ENCODE measurements around the gene ZFX.
"Not testable (repeated sequence)": the region's sequence is repeated elsewhere in the genome, so short reads cannot be mapped to it uniquely, and the experiment has no call there.

ZFX gene

DNA sequence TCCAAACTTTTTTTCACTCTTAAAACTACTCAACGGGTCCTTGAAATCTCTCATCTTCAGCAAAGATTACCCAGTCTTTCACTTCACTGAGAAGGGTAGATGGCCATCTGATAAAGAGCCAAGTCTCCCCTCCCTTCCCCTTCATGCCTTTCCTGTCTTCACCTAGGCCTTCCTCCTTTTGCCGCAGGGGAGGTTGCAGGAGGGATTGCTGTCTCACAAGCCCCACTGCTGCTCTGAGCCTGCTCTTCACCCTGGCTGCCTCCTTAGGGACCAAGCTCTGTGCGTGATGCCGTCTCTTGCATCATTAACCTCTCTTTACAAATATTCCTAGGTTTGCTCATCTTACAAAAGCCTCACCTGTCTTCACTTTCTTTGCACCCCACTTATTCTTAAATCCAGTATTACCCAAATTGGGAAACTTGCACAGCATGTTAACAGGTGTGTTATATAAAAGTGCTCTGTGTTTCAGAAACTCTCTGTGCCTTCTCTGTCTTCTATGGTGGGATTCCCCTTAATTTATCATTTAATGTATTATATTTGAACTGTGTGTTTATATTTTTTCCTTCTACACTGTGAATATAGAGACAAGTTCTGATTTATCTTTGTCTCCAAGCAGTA lies 3.8 kb downstream of the ZFX start:
- DNase-seq = no peak

DNA sequence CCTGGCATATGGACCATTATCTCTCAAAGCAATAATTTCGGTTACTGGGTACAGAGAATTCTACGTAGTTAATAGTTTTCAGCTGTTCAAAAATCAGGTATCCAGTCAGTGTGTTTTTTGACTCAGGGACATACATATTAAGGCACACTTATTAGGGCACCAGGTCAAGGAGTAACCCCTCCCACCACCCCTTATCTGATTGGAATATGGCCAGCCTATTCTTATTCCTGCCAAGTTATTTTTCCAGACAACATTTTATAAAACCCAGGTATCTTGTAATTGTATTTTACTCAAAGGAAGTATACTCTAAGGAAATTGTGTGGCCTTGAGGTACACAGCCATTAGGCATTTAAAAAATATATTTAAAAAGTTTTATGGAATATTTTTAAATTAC lies 4.3 kb downstream of the ZFX start:
- DNase-seq = no peak

DNA sequence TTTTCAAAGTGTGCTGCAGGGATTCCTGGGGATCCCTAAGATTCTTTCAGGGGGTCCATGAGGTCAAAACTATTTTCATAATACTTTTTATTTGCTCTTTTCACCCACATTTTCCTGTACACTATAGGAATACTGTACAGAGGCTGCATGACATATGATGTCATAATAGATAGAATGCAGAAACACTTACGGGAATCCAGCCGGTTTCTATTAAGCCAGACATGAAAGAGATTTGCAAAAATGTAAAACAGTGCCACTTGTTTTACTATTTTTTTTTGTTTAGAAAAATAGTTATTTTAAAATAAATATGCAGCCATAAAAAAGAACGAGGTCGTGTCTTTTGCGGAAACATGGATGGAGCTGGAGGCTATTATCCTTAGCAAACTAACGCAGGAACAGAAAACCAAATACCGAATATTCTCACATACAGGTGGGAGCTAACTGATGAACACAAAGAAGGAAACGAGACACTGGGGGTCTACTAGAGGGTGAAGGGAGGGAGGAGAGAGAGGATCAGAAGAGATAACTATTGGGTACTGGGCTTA lies 5.0 kb downstream of the ZFX start:
- no peak for DNase-seq

DNA sequence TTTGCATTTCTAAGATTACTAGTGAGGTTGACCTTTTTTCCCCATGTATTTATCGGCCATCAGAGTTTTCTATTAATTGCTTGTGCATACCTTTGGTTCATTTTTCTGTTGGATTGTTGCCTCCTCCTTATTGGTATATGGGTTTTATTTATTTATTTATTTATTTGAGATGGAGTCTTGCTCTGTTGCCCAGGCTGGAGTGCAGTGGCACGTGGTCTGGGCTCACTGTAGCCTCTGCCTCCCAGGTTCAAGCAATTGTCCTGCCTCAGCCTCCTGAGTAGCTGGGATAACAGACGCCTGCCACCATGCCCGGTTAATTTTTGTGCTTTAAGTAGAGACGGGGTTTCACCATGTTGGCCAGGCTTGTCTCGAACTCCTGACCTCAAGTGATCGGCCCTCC lies 6.2 kb downstream of the ZFX start:
- not testable (repeated sequence) for DNase-seq

DNA sequence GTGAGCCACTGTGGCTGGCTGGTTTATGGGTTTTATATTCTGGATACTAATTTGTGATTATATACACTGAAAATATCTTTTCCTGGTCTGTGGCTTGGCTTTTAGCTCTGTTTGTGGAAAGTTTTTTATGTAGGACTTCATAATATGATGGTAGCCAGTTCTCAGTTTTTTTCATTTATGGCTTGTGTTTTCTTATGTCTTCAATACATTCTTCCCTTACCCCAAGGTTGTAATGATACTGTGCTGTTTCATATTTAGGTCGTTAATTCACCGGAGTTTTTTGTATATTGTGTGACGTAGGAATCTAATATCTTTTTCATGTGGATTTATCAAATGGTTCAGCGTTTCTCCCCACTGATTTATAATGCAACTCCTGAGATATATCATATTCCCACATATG lies 6.6 kb downstream of the ZFX start:
- no peak for DNase-seq

DNA sequence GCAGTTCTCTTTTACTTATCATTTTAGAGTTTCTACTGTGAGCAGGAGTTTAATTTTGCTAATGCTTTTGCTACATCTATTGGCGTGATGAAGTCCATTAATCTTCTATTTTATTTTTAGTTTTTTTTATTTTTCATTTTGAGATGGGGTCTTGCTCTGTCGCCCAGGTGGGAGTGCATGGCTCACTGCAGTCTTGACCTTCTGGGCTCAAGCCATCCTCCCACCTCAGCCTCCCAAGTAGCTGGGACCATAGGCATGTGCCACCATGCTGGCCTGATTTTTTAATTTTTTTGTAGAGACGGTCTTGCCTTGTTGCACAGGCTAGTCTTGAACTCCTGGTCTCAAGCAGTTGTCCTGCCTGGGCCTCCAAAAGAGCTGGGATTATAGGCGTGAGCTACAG lies 9.4 kb downstream of the ZFX start:
- no peak for DNase-seq

DNA sequence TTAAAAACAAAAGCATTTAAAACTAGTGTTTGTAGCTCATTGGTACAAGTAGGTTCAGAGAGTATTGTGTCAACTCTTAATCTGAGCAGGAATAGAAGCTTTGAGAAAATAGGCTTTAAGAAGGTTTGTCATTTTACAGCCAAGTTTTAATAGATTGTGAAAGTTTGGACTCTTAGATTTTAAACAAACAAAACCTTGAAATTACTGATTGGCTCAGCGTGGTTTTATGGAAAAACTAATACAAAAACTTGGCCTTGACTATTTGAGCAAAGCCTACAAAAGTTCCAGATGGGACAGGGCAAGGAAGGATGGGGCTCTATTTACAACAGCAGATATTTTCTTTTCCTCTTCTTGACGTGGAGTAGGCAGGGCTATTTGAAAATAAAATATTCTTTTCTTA lies 16.5 kb downstream of the ZFX start:
- no peak for DNase-seq

DNA sequence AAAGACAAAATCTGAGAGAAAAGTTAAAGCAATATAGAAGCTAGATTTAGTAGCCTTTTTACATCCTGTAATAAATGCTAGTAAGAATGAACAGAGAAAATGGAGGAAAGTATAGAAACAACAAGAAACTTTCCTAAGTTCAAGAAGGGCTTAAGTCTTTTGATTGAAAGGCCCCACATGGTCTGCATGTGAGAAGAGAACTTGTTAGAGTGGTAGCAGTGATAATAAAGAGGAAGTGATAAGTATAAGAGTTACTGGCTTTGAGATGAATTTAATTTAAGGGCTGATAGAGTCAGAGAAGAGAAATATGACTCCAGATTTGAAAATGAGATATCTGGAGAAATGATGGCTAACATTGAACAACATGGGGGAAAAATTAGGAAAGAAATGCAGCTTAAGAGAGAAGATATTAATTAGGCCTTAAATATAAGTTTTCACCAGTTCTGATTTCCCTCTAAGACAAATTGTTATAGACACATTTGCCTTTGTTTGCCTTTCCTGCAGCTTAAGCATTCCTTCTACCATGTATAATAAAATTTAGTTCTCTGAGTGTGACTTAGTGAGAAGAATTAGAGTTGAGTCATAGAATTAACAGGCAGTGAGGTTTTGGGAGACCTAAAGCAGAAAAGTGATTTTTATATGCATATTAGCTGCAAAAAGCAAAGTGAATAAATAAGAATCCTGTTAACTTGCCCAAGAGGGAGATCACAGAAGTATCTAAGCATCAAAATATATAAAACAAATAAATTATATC lies 18.4 kb downstream of the ZFX start:
- no peak for DNase-seq

DNA sequence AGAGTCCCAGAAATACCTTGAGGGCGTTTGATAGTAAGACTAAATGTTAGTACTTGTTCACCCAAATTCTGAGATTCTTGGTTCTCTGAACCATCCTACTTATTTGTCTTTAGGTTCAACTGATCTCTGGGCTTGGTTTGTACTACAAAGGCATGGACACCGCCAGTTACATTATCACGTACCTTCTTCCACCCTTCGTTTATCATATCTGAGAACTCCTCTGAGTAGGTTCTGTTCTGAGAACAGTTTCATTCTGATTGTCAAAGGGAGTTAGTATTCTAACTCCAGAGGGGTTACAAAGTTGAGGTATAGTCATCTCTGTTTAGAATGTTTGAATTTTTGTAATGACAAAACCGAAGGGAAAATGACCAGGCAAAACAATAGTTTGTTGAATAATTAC lies 19.3 kb downstream of the ZFX start:
- no peak for DNase-seq

DNA sequence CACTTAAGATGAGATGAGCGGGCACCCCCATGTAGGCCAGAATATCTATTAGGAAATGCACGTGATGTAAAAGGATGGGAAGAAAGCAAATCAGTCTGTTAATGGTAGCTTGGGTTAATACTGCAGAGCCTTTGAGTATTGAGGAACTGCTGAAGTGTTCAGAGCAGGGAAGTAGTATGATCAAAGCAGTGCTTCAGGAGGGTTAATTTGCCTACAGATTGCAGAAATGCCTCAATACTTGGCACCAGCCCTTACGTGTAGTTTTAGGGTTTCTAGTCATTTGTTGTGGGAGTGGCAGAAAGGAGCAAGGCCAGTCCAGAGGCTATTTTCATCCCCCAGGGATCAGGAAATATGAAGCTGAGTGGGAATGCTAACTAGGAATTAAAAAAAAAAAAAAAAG lies 19.7 kb downstream of the ZFX start:
- no peak for DNase-seq

DNA sequence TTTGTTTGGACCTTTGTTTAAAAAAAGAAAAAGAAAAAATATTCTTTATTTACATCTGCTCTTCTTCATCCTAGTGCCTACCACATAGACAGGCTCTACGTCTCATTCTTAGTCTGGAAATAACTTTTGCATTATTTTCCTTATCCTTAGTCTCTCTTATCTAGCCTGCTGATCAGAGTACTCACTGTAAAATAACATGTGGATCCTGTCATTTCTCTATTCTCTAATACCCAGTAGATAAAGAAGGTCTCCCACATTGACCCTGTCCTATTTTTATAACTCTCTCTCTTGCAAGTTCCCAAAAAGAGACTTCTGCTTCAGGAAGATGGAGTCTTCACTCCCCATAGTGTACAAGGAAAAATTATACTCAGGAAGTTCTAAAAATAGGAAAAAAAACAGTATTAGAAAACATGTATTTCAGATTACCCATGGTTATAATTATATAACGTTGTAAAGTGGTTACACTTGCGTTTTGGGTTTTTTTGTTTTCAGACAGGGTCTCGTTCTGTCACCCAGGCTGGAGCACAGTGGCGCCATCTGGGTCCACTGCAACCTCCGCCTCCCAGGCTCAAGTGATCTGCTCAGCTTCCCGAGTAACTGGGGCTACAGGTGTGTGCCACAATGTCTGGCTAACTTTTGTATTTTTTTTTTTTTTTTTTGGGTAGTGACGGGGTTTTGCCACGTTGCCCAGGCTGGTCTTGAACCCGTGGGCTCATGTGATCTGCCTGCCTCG lies 23.8 kb downstream of the ZFX start:
- DNase-seq = no peak

DNA sequence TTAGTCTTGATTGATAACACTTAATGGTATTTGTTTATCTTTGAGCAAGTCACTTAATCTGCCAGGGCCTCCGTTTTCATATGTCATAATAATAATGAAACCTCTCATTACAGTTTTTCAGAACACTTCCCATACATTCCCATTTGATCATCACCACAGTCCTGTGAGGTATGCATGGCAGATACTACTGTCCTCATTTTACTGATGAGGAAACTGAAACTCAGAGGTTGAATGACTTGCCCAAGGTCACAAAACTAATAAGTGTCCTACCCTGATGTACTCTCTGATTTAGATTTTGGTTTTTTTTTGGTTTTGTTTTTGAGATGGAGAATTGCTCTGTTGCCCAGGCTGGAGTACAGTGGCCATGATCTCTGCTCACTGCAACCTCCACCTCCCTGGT lies 25.7 kb downstream of the ZFX start:
- no peak for DNase-seq

DNA sequence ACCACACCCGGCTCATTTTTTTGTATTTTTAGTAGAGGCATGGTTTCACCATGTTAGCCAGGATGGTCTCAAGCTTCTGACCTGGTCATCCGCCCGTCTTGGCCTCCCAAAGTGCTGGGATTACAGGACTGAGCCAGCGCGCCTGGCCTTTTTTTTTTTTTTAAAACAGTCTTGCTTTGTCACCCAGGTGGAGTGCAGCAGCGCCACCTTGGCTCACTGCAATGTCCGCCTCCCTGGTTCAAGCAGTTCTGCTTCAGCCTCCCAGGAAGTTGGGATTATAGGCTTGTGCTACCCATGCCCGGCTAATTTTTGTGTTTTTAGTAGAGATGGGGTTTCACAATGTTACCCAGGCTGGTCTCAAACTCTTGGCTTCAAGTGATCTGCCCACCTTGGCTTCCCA lies 28.9 kb downstream of the ZFX start:
- DNase-seq = no peak

DNA sequence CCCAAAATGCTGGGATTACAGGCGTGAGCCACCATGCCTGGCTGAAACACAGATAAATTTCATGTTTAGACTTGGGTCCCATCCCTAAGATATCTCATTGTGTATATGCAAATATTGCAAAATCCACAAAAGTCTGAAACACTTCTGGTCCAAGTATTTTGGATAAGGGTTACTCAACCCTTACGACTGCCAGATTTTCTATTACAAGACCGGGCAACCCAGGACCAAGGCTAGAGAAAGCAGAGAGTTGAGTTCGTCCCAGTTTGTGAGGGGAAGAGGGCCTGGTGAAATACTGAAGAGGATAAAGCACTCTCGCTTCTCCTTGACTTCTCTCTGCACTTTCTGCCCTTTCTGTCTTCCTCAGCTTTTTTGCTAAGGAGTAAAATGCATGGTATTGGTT lies 34.5 kb downstream of the ZFX start:
- DNase-seq = no peak

DNA sequence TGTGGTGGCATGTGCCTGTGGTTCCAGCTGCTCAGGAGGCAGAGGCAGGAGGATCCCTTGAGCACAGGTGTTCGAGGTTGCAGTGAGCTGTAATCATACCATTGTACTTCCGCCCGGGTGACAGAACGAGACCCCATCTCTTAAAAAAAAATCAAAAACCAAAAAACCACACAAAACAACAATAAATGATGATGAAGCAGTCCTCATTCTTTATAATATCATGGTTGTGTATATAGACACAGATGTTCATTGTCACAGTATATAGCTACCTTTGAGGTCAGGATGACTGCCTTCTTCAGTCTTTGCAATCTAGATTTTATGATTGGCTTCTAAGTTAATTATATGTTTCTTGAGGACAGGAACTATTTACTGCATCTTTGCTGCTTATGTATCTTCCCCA lies 37.0 kb downstream of the ZFX start:
- DNase-seq = no peak

DNA sequence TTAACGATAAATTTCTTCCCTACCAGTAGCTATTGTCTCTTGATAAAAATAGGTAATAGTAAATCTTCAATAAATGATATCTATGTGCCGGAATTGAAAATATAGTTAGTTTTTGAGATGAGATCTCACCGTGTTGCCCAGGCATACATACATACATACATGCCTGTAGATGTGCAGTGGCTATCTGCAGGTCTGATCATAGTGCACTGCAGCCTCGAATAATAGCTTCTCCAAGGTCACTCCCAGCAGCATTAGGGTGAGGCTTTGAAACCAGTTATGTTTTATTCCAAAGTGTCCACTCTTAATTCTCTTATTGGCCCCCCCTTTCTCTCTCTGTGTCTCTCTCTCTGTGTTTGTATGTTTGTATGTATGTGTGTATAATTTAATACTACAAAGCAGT lies 37.5 kb downstream of the ZFX start:
- no peak for DNase-seq

DNA sequence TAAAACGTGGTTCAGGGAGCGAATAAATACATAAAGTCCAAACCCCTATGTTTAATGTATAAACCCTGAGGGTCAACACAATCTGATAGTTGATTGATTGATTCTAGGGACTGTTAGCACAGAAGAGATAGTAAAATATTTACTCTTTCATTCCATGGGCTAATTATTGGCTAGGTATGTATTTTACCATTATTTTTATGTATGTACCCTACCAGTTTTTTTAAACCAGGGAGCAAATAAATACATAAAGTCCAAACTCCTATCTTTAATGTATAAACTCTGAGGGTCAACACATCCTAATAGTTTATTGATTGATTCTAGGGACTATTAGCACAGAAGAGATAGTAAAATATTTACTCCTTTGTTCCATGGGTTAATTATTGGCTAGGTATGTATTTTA lies 40.0 kb downstream of the ZFX start:
- DNase-seq = no peak

DNA sequence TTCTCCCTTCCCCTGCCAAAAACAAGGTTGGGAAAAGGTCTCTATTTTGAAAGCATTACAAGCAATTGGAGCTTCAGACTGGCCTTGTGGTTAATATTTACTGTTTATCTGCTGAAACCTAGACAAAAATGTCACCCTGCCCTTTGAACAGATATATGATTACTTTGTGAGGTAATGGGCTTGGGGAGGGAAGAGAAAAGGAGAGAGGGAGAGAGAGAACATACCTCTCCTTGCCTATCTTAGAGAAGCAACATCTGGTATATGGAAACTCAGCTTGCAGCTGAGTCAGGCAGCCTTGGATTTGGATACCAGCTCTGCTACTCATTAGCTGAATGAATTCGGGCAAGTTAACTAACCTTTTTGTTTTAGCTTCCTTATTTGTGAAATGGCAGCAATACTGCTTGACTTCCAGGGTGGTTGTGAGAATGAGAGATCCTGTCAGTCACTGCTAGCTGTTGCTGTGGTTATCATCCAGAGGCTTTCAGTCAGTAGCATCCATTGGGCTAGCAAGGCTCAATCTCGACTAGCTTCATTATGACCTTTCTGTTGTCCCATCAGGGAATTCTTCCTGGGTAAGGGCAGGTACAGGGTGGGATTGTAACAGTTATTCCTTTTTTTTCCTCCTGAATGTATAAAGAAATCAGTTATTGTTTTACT lies 41.1 kb downstream of the ZFX start:
- DNase-seq = peak; percentile 22

DNA sequence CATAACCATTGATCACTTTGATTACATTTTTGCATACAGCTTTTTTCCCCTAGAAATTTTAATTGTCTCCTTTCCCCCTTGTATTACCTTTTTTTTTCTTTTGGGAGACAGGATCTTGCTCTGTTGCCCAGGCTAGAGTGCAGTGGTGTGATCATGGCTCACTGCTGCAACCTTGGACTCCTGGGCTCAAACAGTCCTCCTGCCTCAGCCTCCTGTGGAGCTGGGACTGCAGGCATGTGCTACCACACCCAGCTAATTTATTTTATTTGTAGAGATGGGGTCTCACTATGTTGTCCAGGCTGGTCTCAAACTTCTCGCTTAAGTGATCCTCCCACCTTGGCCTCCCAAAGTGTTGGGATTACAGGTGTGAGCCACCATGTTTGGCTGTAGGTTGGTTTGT lies 47.0 kb downstream of the ZFX start:
- no peak for DNase-seq

DNA sequence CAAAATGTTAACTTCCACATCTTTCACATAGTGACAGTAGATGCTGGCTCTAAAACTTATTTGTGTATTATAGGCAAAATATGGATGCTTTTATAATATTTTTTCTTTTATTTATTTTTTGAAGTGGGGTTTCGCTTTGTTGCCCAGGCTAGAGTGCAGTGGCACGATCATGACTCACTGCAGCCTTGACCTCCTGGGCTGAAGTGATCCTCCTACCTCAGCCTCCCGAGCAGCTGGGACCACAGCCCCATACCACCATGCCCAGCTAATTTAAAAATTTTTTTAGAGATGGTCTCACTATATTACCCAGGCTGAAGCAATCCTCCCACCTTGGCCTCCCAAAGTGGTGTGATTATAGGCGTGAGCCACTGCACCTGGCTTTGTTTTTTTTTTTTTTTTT lies 48.6 kb downstream of the ZFX start:
- DNase-seq = no peak

DNA sequence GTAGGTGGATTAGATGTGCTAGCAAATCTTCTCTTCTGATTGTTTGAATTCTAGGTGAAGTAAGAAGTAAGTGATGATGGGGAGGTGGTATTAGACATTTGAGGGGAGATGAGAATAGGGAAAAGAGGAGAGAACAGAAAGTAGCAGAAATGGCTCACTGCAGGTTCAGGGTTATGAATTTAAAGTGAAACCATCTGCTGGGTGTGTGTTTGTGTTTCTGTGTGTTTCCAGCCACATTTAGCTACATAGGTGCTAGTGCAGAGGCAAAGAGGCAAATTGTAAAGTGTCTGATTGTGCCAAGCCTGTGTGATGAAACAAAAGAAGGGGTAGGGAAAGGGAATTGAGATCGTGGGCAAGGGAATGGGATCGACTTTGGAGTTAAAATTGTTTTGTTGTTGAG lies 50.6 kb downstream of the ZFX start:
- DNase-seq = no peak

DNA sequence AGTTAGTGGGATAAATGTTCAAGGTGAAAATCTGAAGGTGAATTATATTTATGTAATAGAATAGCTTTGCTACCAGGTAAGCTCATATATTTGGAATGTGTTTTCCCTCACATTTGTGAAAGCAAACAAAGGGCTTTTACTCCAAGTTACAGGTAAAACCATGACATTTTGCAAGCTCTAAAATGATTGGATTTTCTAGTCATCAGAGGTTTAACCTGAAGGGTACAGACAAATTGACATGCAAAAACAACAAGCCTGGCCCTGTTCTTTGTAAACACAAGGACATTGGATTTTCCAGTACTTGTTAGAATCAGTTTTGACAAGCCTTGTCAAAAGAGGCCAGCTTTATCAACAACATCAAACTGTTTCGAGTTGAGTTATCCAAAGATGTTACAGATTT lies 51.7 kb downstream of the ZFX start:
- no peak for DNase-seq

DNA sequence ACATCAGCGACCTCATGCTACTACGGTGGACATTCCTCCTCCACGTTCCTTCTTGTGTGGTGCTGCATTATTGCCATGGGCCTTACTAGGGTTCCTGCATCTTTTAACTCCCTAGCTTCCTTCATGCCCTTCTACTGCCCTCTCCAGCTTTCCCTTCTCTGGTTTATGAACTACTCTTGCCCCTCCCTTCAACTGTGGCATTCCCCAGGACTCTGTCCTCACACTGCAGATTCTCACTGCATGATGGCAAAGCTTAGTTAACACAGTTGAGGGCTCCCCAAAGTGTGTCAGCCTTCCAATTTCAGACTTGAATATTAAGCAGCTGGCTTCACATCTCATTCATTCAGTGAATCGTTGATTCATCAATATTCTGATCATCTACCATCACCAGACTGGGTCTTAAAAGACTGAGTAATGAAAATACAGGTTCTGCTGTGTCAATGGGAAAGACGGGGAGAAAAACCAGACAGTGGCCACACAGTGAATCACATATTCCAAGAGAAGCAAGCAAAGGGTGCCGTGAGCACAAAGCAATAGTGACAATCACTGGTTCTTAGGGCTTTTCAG lies 53.0 kb downstream of the ZFX start:
- DNase-seq = no peak

Data from HCEC 1CT (cell line).